K562 (cell line): Measurements from ENCODE around the gene MAST4. TPM values are rescaled to one million over a fixed set of nuclear protein-coding genes. Genes with fewer than 3 reads are reported as not detected.

Source experiments
- ATAC-seq: fragments of 200-7000 bp; cut with Tn5 transposase; 3 replicates; pipeline ENCODE4 v1.9.1; 2020; ENCODE audit warnings: moderate library complexity
- BruUV-seq: library from RNA; stranded (reverse); fragments of 400-500 nt; replicated peaks from 2 replicates; lab custom pipeline; 2021; lab: Mats Ljungman, UMichigan
- CTCF ChIA-PET: fragments of 300-600 bp; formaldehyde crosslinking; extraction: SDS; loops from one replicate; lab custom pipeline; 2021; ENCODE audit warnings: low intra/inter-chr PET ratio; lab: Yijun Ruan, JAX
- POLR2A ChIA-PET: fragments of 300-600, 350-650 bp; sonication (Branson Sonifier 250); formaldehyde crosslinking; extraction: SDS; loops from one replicate; lab custom pipeline; 2021; ENCODE audit warnings: antibody characterized with exemption, inconsistent platforms; lab: Yijun Ruan, JAX
- DNase-seq, 4 experiments: peaks; one replicate each; pipeline versions ENCODE4 v3.0.0 to v3.0.0-alpha.2; 2011 to 2018; ENCODE audit warnings: low spot score in 3 of 4, mixed read lengths in 3 of 4; ENCODE audit errors: extremely low read depth in 1 of 4
- FAIRE-seq: peaks from 2 replicates; lab custom pipeline; 2011; peaks lifted over from hg19 to GRCh38; lab: Jason Lieb, UNC
- H2AFZ ChIP-seq: 2 replicates; pipeline ENCODE4 v1.6.0; 2011; ENCODE audit warnings: low read depth, low read length, control low read depth, inconsistent platforms
- H3K27ac ChIP-seq: fragments of 200-600 bp; 3 replicates; pipeline ENCODE4 v1.8.0; 2011; ENCODE audit warnings: low read depth, mild to moderate bottlenecking, control low read depth, inconsistent platforms, low read length, moderate library complexity, mixed read lengths; ENCODE audit errors: extremely low read depth
- H3K27me3 ChIP-seq, 2 experiments: fragments of 300-600 bp in 1 of 2; 2 replicates in 1 of 2; 3 replicates in 1 of 2; pipeline versions ENCODE4 v1.6.0 to v1.8.0; 2011; ENCODE audit warnings: inconsistent platforms in 2 of 2, low read length in 2 of 2, mild to moderate bottlenecking in 1 of 2, mixed read lengths in 1 of 2, moderate library complexity in 1 of 2; ENCODE audit not compliant: control insufficient read depth in 2 of 2, insufficient read depth in 2 of 2
- H3K36me3 ChIP-seq: fragments of 300-600 bp; 3 replicates; pipeline ENCODE4 v1.8.0; 2011; ENCODE audit warnings: mild to moderate bottlenecking, low read length, inconsistent platforms; ENCODE audit not compliant: control insufficient read depth, insufficient read depth
- H3K4me1 ChIP-seq, 2 experiments: fragments of 200-600 bp in 1 of 2; replicated peaks in 1 of 2; 2 replicates in 1 of 2; 3 replicates in 1 of 2; pipeline versions ENCODE4 v1.5.1 to v1.8.0; 2011; ENCODE audit warnings: inconsistent platforms in 2 of 2, low read length in 2 of 2, mild to moderate bottlenecking in 1 of 2, mixed read lengths in 1 of 2, moderate library complexity in 1 of 2; ENCODE audit not compliant: control insufficient read depth in 2 of 2, insufficient read depth in 2 of 2
- H3K4me2 ChIP-seq: 2 replicates; pipeline ENCODE4 v1.6.1; 2011; ENCODE audit warnings: low read length, control low read depth, inconsistent platforms, mixed read lengths; ENCODE audit not compliant: insufficient read depth
- H3K4me3 ChIP-seq: fragments of 200-600 bp; sonication (generic), shearing (Covaris generic); 2 replicates; pipeline ENCODE4 v1.5.1; 2016; ENCODE audit warnings: control low read depth, inconsistent platforms
- H3K79me2 ChIP-seq: fragments of 200-600 bp; 3 replicates; pipeline ENCODE4 v1.8.0; 2011; ENCODE audit warnings: low read length, inconsistent platforms; ENCODE audit not compliant: control insufficient read depth, insufficient read depth
- H3K9ac ChIP-seq, 2 experiments: 2 replicates each; pipeline versions ENCODE4 v1.6.0 to v1.6.1; 2011; ENCODE audit warnings: low read depth in 2 of 2, low read length in 2 of 2, control low read depth in 1 of 2, inconsistent platforms in 1 of 2, mild to moderate bottlenecking in 1 of 2, mixed read lengths in 1 of 2; ENCODE audit not compliant: insufficient read depth in 1 of 2
- H3K9me1 ChIP-seq: one replicate; pipeline ENCODE4 v1.6.0; 2011; ENCODE audit warnings: inconsistent platforms, mild to moderate bottlenecking, low read length, moderate library complexity; ENCODE audit not compliant: control insufficient read depth, insufficient read depth
- H3K9me3 ChIP-seq: replicated peaks from 2 replicates; pipeline ENCODE4 v1.5.1; 2011; ENCODE audit warnings: low read depth, low read length, inconsistent platforms; ENCODE audit not compliant: control insufficient read depth, insufficient read depth
- H4K20me1 ChIP-seq: replicated peaks from 2 replicates; pipeline ENCODE4 v1.6.1; 2011; ENCODE audit warnings: low read length, inconsistent platforms, mixed read lengths; ENCODE audit not compliant: control insufficient read depth, insufficient read depth
- CBX5 ChIP-seq: IDR thresholded peaks from 2 replicates; pipeline ENCODE4 v1.6.1; 2014; ENCODE audit warnings: low read depth, borderline replicate concordance
- DIDO1 ChIP-seq: fragments of 450-650 bp; IDR thresholded peaks from 2 replicates; pipeline ENCODE4 v1.6.1; 2016; ENCODE audit warnings: low read depth, missing biosample characterization, missing genetic modification characterization
- GATAD2A ChIP-seq: fragments of 450-650 bp; IDR thresholded peaks from 2 replicates; pipeline ENCODE4 v1.6.1; 2017
- HDAC3 ChIP-seq: fragments of 450-650 bp; IDR thresholded peaks from 2 replicates; pipeline ENCODE4 v1.6.1; 2018; ENCODE audit warnings: borderline replicate concordance, mild to moderate bottlenecking, moderate library complexity; ENCODE audit not compliant: partially characterized antibody
- HMBOX1 ChIP-seq: sonication (generic); IDR thresholded peaks from 2 replicates; pipeline ENCODE4 v1.6.1; 2016
- KHSRP ChIP-seq: fragments of 450-650 bp; IDR thresholded peaks from 2 replicates; pipeline ENCODE4 v1.6.1; 2017
- MCM3 ChIP-seq: fragments of 450-650 bp; IDR thresholded peaks from 2 replicates; pipeline ENCODE4 v1.6.1; 2016
- MYBL2 ChIP-seq, 2 experiments: fragments of 450-650 bp in 1 of 2; sonication (generic) in 1 of 2; formaldehyde crosslinking in 1 of 2; IDR thresholded peaks; 2 replicates each; pipeline versions ENCODE4 v1.6.1 to v1.8.1; 2017 to 2022; ENCODE audit warnings: borderline replicate concordance in 1 of 2, inconsistent platforms in 1 of 2, low read depth in 1 of 2, mild to moderate bottlenecking in 1 of 2, missing genetic modification reagents in 1 of 2, moderate library complexity in 1 of 2
- NFE2L1 ChIP-seq: fragments of 450-650 bp; IDR thresholded peaks from 2 replicates; pipeline ENCODE4 v1.6.1; 2016; ENCODE audit warnings: missing genetic modification characterization, low read depth, mild to moderate bottlenecking, missing compliant biosample characterization, moderate library complexity, borderline replicate concordance
- NFXL1 ChIP-seq: fragments of 450-650 bp; formaldehyde crosslinking; IDR thresholded peaks from 2 replicates; pipeline ENCODE4 v1.4.0; 2021; ENCODE audit warnings: mild to moderate bottlenecking
- SP2 ChIP-seq: IDR thresholded peaks from 2 replicates; pipeline ENCODE4 v1.6.1; 2011; ENCODE audit warnings: mild to moderate bottlenecking, low read depth, low read length, moderate library complexity; ENCODE audit not compliant: poor library complexity, severe bottlenecking; ENCODE audit errors: extremely low read depth
- SRSF3 ChIP-seq: fragments of 200-400 bp; formaldehyde crosslinking; IDR thresholded peaks from 2 replicates; pipeline ENCODE4 v1.6.1; 2016; ENCODE audit warnings: mild to moderate bottlenecking, low read length, moderate library complexity; ENCODE audit not compliant: insufficient read depth
- ZBTB8A ChIP-seq: fragments of 450-650 bp; IDR thresholded peaks from 2 replicates; pipeline ENCODE4 v1.6.1; 2018; ENCODE audit warnings: mild to moderate bottlenecking, moderate library complexity; ENCODE audit not compliant: partially characterized antibody
- ZEB2 ChIP-seq: fragments of 450-650 bp; IDR thresholded peaks from 2 replicates; pipeline ENCODE4 v1.6.1; 2016
- ZNF282 ChIP-seq: sonication (generic); formaldehyde crosslinking; IDR thresholded peaks from 2 replicates; pipeline ENCODE4 v1.8.1; 2023; ENCODE audit warnings: missing genetic modification reagents
- ZNF77 ChIP-seq: fragments of 250-450 bp; sonication (Bioruptor Pico); IDR thresholded peaks from 2 replicates; pipeline ENCODE4 v1.5.0; 2020
- ZNF79 ChIP-seq: fragments of 250-450 bp; sonication (Bioruptor Pico); IDR thresholded peaks from 2 replicates; pipeline ENCODE4 v1.4.0; 2020; ENCODE audit warnings: low read depth, mild to moderate bottlenecking, moderate library complexity
- WGBS: fragments of 100-300 bp; shearing (Covaris generic); methylation state at CpG from one replicate; pipeline ENCODE4 v1.1.6; 2016; ENCODE audit warnings: low coverage, mixed read lengths; ENCODE audit not compliant: insufficient coverage; ENCODE audit errors: missing lambda C conversion rate; 5-methylcytosine and 5-hydroxymethylcytosine counted together
- in situ Hi-C: fragments of 300-500 bp; cut with MboI; formaldehyde crosslinking; loops from 4 replicates; pipeline ENCODE4 v1.15.0; 2018; ENCODE audit warnings: inconsistent platforms, mixed read lengths
- intact Hi-C: fragments of 100-400 bp; cut with micrococcal nuclease; formaldehyde crosslinking; loops from 2 replicates; pipeline ENCODE4 v1.14.2; 2022
- polyA plus RNA-seq, 8 experiments: library from polyadenylated mRNA; depleted of rRNA in 4 of 8; stranded (reverse) in 5 of 8; unstranded in 3 of 8; fragments of >200 nt; fragmentation: Nextera tagmentation in 2 of 8; fragmentation: Illumina TruSeq in 1 of 8; extraction: Ambion mirVana in 2 of 8; extraction: Trizol in 1 of 8; gene quantifications; 2 replicates each; pipeline versions ENCODE4 v1.2.1 to v1.2.3, GENCODE V29; 2011 to 2014; ENCODE audit warnings: inconsistent platforms in 1 of 8, missing spikeins in 1 of 8
- total RNA-seq, 7 experiments: library from RNA; depleted of rRNA in 6 of 7; stranded (reverse); fragments of >200 nt in 6 of 7; fragmentation: Illumina TruSeq in 2 of 7; extraction: Trizol in 2 of 7; gene quantifications; 2 replicates each; pipeline versions ENCODE4 v1.2.1 to v1.2.3, GENCODE V29; 2011 to 2021; ENCODE audit warnings: low replicate concordance in 1 of 7

MAST4 gene
- total and polyA plus RNA-seq, 9 of the 15 experiments (the other 6 are each of a cell fraction or from before 2014, with no cell fraction given) = 0.88 to 10.1 (median 5.2) TPM

- no peak for TF ChIP-seq NFE2L1 (tag)
- TF ChIP-seq SP2 = no peak
- no peak for TF ChIP-seq CBX5
- TF ChIP-seq ZNF77 (CRISPR knock-in tag) = no peak
- no peak for TF ChIP-seq DIDO1 (tag)
- TF ChIP-seq ZBTB8A = no peak
- no peak for TF ChIP-seq ZEB2
- no peak for TF ChIP-seq ZNF79 (CRISPR knock-in tag)
These were observed 509.1 kb downstream of the MAST4 start (continued) for GRCh38 chr5:67105270-67105669.

DNA sequence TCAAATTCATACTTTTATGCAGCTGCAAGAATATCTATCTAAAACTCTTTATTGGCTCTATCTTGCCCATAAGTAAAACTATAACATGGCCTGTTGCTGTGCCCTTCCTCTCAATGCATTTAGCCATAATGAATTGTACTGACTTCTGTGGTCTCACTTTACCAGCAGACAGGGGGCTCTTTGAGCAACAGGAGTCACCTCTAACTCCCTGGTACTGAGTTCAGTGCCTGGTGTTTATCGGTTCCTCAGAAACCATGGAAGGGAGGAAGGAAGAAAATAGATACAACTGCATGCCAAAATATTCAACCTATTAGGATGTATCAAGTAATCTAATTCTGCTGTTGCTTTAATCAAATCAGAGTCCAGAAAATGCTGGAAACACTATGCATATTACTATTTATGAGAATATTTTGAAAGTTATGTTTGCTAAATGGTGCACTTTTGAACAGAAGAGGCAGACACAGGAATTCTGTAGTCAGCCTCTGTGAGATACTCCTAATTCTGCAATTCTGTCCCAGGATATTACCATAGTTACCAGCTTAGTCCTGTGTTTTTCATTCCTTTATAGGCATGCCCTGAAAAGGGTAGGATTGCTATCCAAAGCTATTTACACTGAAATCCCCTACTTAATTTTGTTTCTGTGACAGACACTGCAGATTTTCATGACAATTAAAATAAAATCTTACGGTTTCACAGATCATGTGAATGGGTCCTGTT lies 510.6 kb downstream of the MAST4 start:
- FAIRE-seq (no peak), ATAC-seq (no peak)

More for the DNA sequence above, 510.6 kb downstream of the MAST4 start:
- Histone ChIP-seq H3K36me3 (peaks cover 7% of the 10 kb centered on the region; the same call in 2 of the 3 replicates), H3K4me1 (no peaks in the 10 kb centered on the region), H3K9me1 (no peaks in the 10 kb centered on the region), H3K27me3 (no peaks in the 10 kb centered on the region), H2AFZ (no peak overlapping the region), H3K9me3 (no peaks in the 10 kb centered on the region), H3K4me2 (no peak overlapping the region), H4K20me1 (no peaks in the 10 kb centered on the region), H3K9ac (no peak overlapping the region), H3K4me3 (no peak overlapping the region), H3K79me2 (no peaks in the 10 kb centered on the region), H3K27ac (no peak overlapping the region)
- no peak for DNase-seq
- intact Hi-C loops = no loop called here
- 71% methylated on average over 2 of the region's 2 CpGs for WGBS
- POLR2A ChIA-PET = interaction anchor here (0.6 kb wide), 1 partner anchor 9 kb away, joined by 3 read pairs; no protein-coding TSS in a partner anchor
- TF ChIP-seq NFXL1 (no peak), SRSF3 (no peak), HMBOX1 (no peak), MCM3 (no peak), HDAC3 (no peak), ZNF282 (CRISPR knock-in tag) (no peak), KHSRP (no peak), GATAD2A (no peak), MYBL2 (IDR thresholded peaks at IDR 0.05; ENCODE audit: low read depth) (no peak), MYBL2 (CRISPR knock-in tag; IDR thresholded peaks at IDR 0.05; ENCODE audit: borderline replicate concordance) (no peak)
- in situ Hi-C loops = no loop called here
- BruUV-seq = no TSS peak
- CTCF ChIA-PET = no interaction called here
